HL-60 (cell line): ENCODE results near the gene CACFD1.

Experiments
- DNase-seq, 2 experiments: peaks; one replicate each; pipeline ENCODE4 v3.0.0-alpha.2; 2010 to 2020; ENCODE audit warnings: low read depth in 1 of 2, low spot score in 1 of 2
- H3K27ac ChIP-seq: fragments of 250-450 bp; sonication (Bioruptor Pico); replicated peaks from 2 replicates; pipeline ENCODE4 v1.5.1; 2020; ENCODE audit warnings: mild to moderate bottlenecking, moderate library complexity
- H3K27me3 ChIP-seq: fragments of 250-450 bp; sonication (Bioruptor Pico); 2 replicates; pipeline ENCODE4 v1.5.1; 2021; ENCODE audit warnings: mild to moderate bottlenecking, moderate library complexity; ENCODE audit not compliant: insufficient read depth, poor library complexity, severe bottlenecking
- H3K4me3 ChIP-seq: replicated peaks from 2 replicates; pipeline ENCODE4 v1.5.1; 2011; ENCODE audit warnings: mild to moderate bottlenecking, control low read depth, low read length; ENCODE audit not compliant: insufficient read depth
- GABPA ChIP-seq: IDR thresholded peaks from 2 replicates; pipeline ENCODE4 v1.6.1; 2012; ENCODE audit warnings: low read depth
- POLR2AphosphoS5 ChIP-seq: IDR thresholded peaks from 2 replicates; pipeline ENCODE4 v1.6.1; 2012; ENCODE audit warnings: low read depth
- SPI1 ChIP-seq: IDR thresholded peaks from 2 replicates; pipeline ENCODE4 v1.6.1; 2012; ENCODE audit warnings: low read depth, mild to moderate bottlenecking, borderline replicate concordance
- TF ChIP-seq, protein P1 (sequence below): IDR thresholded peaks from one replicate; pipeline ENCODE4 v1.5.1; 2011; ENCODE audit warnings: low read length, control low read depth, inconsistent platforms; ENCODE audit not compliant: insufficient read depth
- TF ChIP-seq, protein P2 (sequence below): IDR thresholded peaks from 2 replicates; pipeline ENCODE4 v1.6.1; 2012; ENCODE audit warnings: low read depth; ENCODE audit not compliant: insufficient replicate concordance

CACFD1 gene

DNA sequence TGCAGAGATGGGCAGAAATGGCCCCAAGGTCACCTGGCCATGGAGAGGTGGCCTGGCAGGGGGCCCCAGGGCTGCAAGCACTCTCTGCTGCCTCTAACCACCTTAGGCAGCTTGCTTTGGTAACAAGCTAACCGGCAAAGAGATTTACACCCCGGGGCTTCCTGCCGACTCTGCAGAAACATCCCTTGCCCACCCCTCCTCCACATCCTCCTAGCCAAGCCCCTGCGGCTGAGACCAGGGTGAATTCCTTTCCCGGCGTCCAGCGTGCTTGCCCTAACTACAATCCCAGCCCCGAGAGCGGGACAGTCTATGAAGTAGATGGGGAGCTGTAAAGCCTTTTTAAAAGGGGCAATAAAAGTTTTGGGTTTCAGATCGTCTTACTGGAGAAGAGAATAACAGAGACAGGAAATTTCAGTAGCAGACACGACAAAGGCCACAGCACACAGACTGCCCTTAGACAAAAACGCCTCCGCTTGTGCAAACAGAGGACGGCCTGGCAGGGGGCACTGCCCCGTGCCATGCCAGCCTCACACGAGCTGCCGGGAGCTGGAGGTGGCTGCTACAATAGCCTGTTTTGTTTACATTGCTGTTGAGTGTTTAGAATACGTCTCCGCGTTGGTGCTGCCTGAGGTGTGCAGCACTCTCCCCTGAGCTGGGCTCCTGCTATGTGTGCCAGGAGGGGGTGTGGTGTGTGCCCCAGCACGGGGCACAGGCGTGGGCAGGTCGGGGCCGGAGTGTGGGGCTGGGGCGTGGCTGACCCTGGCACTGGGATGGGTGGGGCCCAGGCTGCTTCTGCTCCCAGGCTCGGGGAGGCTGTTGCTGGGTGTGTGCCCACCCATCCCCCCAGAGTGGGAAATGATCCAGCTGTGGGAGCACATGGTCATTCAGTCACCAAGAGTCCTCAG is 49.7 kb downstream of the CACFD1 start:
- peaks cover 13% of the 10 kb centered on the region for H3K27me3 ChIP-seq
- no peak for DNase-seq
- no peak for TF ChIP-seq POLR2AphosphoS5
- TF ChIP-seq, protein P1, sequence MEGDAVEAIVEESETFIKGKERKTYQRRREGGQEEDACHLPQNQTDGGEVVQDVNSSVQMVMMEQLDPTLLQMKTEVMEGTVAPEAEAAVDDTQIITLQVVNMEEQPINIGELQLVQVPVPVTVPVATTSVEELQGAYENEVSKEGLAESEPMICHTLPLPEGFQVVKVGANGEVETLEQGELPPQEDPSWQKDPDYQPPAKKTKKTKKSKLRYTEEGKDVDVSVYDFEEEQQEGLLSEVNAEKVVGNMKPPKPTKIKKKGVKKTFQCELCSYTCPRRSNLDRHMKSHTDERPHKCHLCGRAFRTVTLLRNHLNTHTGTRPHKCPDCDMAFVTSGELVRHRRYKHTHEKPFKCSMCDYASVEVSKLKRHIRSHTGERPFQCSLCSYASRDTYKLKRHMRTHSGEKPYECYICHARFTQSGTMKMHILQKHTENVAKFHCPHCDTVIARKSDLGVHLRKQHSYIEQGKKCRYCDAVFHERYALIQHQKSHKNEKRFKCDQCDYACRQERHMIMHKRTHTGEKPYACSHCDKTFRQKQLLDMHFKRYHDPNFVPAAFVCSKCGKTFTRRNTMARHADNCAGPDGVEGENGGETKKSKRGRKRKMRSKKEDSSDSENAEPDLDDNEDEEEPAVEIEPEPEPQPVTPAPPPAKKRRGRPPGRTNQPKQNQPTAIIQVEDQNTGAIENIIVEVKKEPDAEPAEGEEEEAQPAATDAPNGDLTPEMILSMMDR: no peak
- no peak for TF ChIP-seq SPI1
- TF ChIP-seq, protein P2, sequence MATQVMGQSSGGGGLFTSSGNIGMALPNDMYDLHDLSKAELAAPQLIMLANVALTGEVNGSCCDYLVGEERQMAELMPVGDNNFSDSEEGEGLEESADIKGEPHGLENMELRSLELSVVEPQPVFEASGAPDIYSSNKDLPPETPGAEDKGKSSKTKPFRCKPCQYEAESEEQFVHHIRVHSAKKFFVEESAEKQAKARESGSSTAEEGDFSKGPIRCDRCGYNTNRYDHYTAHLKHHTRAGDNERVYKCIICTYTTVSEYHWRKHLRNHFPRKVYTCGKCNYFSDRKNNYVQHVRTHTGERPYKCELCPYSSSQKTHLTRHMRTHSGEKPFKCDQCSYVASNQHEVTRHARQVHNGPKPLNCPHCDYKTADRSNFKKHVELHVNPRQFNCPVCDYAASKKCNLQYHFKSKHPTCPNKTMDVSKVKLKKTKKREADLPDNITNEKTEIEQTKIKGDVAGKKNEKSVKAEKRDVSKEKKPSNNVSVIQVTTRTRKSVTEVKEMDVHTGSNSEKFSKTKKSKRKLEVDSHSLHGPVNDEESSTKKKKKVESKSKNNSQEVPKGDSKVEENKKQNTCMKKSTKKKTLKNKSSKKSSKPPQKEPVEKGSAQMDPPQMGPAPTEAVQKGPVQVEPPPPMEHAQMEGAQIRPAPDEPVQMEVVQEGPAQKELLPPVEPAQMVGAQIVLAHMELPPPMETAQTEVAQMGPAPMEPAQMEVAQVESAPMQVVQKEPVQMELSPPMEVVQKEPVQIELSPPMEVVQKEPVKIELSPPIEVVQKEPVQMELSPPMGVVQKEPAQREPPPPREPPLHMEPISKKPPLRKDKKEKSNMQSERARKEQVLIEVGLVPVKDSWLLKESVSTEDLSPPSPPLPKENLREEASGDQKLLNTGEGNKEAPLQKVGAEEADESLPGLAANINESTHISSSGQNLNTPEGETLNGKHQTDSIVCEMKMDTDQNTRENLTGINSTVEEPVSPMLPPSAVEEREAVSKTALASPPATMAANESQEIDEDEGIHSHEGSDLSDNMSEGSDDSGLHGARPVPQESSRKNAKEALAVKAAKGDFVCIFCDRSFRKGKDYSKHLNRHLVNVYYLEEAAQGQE: no peak
- no peak for TF ChIP-seq GABPA
- no peak overlapping the region for H3K4me3 ChIP-seq
- H3K27ac ChIP-seq: no peak overlapping the region

DNA sequence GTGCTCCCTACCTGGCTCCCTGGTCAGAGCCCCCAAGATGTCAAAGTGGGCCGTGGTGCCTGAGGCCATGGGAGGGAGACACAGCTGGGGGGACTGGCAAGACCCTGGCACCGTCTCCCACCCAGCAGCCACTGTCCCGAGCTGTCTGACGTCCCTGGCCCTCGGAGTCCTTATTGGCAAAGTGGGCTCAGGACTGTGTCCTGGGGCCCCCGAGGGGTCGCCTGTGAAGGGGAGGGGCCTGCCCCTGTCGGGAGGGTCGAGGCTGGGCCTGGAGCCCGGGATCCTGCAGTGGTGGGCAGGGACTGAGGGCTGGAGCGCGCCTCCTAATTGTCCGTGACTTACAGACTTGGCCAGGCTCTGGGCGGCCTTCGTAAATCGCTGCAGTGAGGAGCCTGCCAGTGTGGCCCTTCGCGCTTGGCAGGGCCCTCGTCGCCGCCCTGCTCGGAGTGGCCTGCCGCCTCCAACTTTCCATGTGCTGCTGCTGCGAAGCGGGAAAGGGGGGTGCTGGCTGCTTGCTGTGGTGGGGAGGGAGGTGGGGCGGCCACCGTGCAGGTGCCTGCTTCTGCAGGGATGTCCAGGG is 51.2 kb downstream of the CACFD1 start:
- H3K27me3 ChIP-seq: peaks cover 15% of the 10 kb centered on the region
- H3K27ac ChIP-seq: no peak overlapping the region
- TF ChIP-seq SPI1: no peak
- DNase-seq: no peak
- H3K4me3 ChIP-seq: no peak overlapping the region

DNA sequence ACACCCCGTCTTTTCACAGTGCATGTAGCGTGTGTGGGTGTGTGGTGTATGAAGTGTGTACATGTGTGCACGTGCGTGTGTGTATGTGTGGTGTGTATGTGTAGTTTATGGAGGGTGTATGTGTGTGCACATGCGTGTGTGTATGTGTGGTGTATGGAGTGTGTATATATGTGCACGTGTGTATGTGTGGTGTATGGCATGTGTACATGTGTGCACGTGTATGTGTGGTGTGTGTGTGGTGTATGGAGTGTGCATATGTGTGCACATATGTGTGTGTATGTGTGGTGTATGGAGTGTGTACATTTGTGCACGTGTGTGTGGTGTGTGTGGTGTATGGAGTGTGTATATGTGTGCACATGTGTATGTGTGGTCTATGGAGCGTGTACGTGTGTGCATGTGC is 51.8 kb downstream of the CACFD1 start:
- peaks cover 15% of the 10 kb centered on the region for H3K27me3 ChIP-seq
- H3K27ac ChIP-seq: no peak overlapping the region
- TF ChIP-seq POLR2AphosphoS5 (no peak), SPI1 (no peak), GABPA (no peak)
- TF ChIP-seq, protein P2: no peak
- TF ChIP-seq, protein P1: no peak
- DNase-seq: no peak
- no peak overlapping the region for H3K4me3 ChIP-seq
